ENCODE data around the gene USP9X.
A peak's percentile ranks its signal among the peaks of the same experiment; 100 is the strongest.

The USP9X gene

DNA sequence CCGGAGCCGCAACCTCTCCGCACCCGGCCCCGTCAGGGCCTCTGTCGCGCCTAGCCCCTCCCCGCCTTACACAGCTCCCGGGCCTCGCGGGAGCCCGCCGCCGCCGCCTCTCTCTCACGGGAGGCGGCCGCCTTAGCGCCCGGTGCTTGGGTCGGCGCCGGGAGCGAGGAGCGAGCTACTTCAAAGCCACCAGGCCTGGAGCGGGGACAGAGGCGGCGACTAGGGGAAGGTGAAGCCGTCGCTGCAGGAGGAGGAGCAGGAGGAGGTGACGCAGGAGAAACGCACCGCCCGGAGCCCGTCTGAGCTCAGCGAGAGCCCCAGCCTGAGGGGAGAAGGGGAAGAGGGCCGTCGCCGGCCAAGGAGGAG lies 250 bp downstream of the USP9X start:
- TF ChIP-seq, protein P1, sequence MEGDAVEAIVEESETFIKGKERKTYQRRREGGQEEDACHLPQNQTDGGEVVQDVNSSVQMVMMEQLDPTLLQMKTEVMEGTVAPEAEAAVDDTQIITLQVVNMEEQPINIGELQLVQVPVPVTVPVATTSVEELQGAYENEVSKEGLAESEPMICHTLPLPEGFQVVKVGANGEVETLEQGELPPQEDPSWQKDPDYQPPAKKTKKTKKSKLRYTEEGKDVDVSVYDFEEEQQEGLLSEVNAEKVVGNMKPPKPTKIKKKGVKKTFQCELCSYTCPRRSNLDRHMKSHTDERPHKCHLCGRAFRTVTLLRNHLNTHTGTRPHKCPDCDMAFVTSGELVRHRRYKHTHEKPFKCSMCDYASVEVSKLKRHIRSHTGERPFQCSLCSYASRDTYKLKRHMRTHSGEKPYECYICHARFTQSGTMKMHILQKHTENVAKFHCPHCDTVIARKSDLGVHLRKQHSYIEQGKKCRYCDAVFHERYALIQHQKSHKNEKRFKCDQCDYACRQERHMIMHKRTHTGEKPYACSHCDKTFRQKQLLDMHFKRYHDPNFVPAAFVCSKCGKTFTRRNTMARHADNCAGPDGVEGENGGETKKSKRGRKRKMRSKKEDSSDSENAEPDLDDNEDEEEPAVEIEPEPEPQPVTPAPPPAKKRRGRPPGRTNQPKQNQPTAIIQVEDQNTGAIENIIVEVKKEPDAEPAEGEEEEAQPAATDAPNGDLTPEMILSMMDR (conservative IDR thresholded peaks at IDR 0.05; ENCODE audit: low read depth, low read length), result no peak
- no peak for DNase-seq (ENCODE audit: low read depth)

DNA sequence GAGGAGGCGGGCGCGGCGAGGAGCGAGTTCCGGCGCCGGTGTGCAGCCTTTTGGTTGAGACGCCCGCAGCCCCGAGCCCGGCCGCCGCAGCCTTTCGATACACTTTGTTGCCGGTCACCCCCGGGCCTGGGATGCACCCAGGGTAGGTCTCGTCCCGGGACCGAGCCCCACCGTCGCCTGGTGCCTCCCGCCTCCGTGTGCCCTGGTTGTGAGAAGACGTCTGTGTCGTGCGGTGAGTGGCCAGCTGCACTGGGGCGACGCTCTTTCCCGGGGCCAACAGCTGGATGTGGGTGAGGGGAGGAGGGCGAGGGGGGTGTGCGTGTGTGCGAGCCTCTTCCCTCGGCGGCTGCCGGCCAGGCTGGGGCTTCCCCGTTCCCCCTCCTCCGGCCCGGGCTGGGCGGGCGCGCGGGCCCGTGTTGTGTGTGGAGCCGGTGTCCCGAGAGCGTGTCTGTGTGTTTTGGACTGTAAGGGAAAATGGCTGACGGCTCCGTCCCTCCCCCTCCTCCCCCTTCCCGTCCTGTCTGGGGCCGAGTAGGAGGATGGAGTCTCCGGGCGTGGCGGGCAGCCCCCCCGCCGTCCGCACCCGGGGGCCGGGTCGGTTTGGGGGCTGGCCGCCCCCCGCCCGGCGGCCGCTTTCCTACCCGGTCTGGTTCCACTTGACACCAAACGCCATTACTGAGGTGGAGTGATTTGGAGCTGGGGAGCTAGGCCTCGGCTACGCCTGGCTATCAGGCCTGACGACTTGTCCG lies 807 bp downstream of the USP9X start:
- TF ChIP-seq, protein P1 (conservative IDR thresholded peaks at IDR 0.05; ENCODE audit: low read depth, low read length), result no peak
- peak overlapping the region; percentile 83 for H3K4me3 ChIP-seq (ENCODE audit: low read depth, low read length)
- peak; percentile 42 for DNase-seq (ENCODE audit: low read depth)

More for the DNA sequence above, 250 bp downstream of the USP9X start:
- peak overlapping the region; percentile 83 for H3K4me3 ChIP-seq (ENCODE audit: low read depth, low read length)

DNA sequence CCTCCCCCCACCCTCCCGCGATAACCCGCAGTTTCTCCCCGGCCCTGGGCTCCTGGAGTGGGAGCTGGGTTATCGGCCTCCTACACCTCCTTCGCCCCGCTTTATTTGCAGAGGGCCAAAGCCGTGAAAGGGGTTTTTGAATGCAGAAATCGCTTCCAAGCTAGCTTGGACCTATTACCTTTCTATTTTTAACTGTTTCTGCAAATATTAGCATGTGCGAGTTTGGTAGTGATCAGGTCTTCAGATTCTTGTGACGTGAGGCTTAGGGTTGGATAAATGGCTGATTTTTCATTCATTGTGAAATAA lies 1.3 kb downstream of the USP9X start:
- DNase-seq (ENCODE audit: low read depth), result no peak
- H3K4me3 ChIP-seq (ENCODE audit: low read depth, low read length), result peak overlapping the region; percentile 83
- TF ChIP-seq, protein P1 (conservative IDR thresholded peaks at IDR 0.05; ENCODE audit: low read depth, low read length), result no peak

DNA sequence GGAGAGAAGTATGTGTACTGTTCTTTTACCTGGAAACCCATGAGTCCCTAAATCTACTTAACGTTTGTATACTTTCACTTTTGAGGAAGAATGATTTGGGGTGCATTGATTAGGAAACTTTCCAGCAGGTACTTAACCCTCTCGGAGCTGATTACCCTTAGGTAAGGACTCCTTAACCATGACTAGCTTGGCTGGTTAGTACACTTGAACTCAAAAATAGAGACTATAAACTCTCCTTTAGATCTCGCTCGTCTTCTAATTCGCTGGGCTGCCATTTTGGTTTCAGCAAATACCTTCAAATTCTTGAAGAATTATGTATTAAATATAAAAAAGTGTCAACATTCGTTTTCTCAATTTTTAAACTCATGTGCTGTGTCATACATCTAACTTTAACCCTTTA lies 2.0 kb downstream of the USP9X start:
- DNase-seq (ENCODE audit: low read depth), result no peak
- TF ChIP-seq, protein P1 (conservative IDR thresholded peaks at IDR 0.05; ENCODE audit: low read depth, low read length), result no peak
- H3K4me3 ChIP-seq (ENCODE audit: low read depth, low read length), result peak overlapping the region; percentile 83

DNA sequence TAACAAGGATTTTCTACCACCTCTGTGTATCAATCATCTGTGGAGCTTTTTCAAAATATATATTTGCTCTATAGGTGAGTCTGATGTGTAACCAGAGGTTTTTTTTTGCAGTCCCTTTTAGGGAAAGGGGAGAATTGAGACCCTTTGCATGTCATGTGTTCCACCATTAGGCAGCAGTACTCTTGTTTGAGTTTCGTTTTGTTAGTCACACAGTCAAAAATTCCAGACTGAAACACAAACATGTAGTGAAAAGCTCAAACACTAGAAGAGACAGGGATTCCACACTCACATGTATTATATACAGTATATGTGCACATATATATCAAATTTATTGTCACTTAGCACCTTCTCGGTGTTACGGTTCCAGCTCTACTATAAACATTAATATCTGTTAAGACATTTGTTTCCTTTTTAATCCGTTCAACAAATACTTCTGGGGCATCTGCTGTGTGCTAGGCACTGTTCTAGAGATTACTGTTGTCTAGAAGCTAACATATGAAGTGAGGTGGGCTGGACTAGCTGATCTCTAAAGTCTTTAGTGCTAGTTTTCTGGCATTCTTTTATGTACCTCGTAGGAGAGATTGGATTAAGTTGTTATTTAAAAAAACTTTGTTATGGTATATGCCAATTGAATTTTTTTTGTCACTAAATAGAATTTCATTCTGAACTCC lies 5.5 kb downstream of the USP9X start:
- DNase-seq (ENCODE audit: low read depth), result peak; percentile 47
- no peak overlapping the region for H3K4me3 ChIP-seq (ENCODE audit: low read depth, low read length)
- TF ChIP-seq, protein P1 (conservative IDR thresholded peaks at IDR 0.05; ENCODE audit: low read depth, low read length), result no peak

DNA sequence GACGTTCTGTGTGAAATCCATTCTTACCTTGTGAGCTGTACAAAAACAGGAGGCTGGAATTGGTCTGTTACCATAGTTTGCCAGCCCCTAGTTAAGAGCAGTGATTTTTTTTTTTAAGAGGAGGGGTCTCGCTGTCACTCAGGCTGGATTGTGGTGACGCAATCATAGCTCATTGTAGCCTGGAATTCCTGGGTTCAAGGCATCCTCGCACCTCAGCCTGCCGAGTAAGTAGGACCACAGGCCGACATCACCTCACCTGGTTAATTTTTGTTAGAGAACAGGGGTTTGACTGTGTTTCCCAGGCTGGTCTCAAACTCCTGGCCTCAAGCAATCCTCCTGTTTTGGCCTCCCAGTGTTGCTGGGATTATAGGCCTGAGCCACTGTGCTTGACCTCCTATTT lies 7.5 kb downstream of the USP9X start:
- no peak for DNase-seq (ENCODE audit: low read depth)
- H3K4me3 ChIP-seq (ENCODE audit: low read depth, low read length), result no peak overlapping the region
- TF ChIP-seq, protein P1 (conservative IDR thresholded peaks at IDR 0.05; ENCODE audit: low read depth, low read length), result no peak

DNA sequence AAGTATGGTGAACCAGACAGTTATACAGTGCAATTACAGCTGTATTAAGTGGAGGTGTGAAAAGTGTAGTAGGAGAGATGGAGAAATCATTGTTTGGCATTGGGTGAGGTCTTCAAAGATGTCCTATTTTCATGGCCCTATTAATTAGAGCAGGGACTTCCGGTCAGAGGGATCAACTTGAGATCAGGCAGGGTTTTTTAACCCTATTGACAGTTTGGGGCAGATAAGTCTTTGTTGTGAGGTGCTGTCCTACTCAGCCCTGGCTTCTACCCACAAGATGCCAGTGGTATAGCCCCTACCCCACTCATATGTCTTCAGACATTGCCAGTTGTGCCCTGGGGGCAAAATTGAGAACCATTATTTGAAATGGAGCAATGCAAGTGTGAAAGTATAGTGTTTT lies 9.9 kb downstream of the USP9X start:
- no peak for DNase-seq (ENCODE audit: low read depth)
- TF ChIP-seq, protein P1 (conservative IDR thresholded peaks at IDR 0.05; ENCODE audit: low read depth, low read length), result no peak
- no peak overlapping the region for H3K4me3 ChIP-seq (ENCODE audit: low read depth, low read length)
